Keratinocyte (primary cell): ENCODE measurements around the gene S1PR2. TPM values are rescaled to one million over a fixed set of nuclear protein-coding genes. Genes with fewer than 3 reads are reported as not detected.

Source experiments
- DNase-seq: peaks from one replicate; pipeline ENCODE4 v3.0.0-alpha.2; 2011; ENCODE audit warnings: low read depth, missing footprints, low spot score
- FAIRE-seq: peaks from 2 replicates; lab custom pipeline; 2011; peaks lifted over from hg19 to GRCh38; lab: Jason Lieb, UNC
- H2AFZ ChIP-seq: 2 replicates; pipeline ENCODE4 v1.6.0; 2012; ENCODE audit warnings: low read length, control low read depth, inconsistent platforms; ENCODE audit not compliant: control insufficient read depth
- H3K27ac ChIP-seq: 2 replicates; pipeline ENCODE4 v1.5.1; 2011; ENCODE audit warnings: low read length; ENCODE audit not compliant: control insufficient read depth, insufficient read depth
- H3K27me3 ChIP-seq: 3 replicates; pipeline ENCODE4 v1.6.0; 2011; ENCODE audit warnings: low read length; ENCODE audit not compliant: control insufficient read depth, insufficient read depth; ENCODE audit errors: extremely low read depth
- H3K36me3 ChIP-seq, 2 experiments: 2 replicates in 1 of 2; 3 replicates in 1 of 2; pipeline ENCODE4 v1.5.1; 2011; ENCODE audit warnings: low read length in 2 of 2, mild to moderate bottlenecking in 1 of 2; ENCODE audit not compliant: control insufficient read depth in 2 of 2, insufficient read depth in 2 of 2; ENCODE audit errors: extremely low read depth in 1 of 2
- H3K4me1 ChIP-seq: 3 replicates; pipeline ENCODE4 v1.5.1; 2011; ENCODE audit warnings: low read length; ENCODE audit not compliant: control insufficient read depth, insufficient read depth; ENCODE audit errors: extremely low read depth
- H3K4me2 ChIP-seq: 3 replicates; pipeline ENCODE4 v1.6.0; 2011; ENCODE audit warnings: low read depth, low read length; ENCODE audit not compliant: control insufficient read depth, insufficient read depth; ENCODE audit errors: extremely low read depth
- H3K4me3 ChIP-seq, 3 experiments: fragments of 200-600 bp in 1 of 3; sonication (generic) in 1 of 3; 2 replicates in 2 of 3; 3 replicates in 1 of 3; pipeline ENCODE4 v1.5.1; 2011 to 2016; ENCODE audit warnings: low read length in 3 of 3, mild to moderate bottlenecking in 3 of 3, control low read depth in 2 of 3, inconsistent platforms in 1 of 3, low read depth in 1 of 3, mixed read lengths in 1 of 3, mixed run types in 1 of 3, moderate library complexity in 1 of 3; ENCODE audit not compliant: control insufficient read depth in 2 of 3, insufficient read depth in 2 of 3; ENCODE audit errors: extremely low read depth in 1 of 3
- H3K79me2 ChIP-seq: 2 replicates; pipeline ENCODE4 v1.6.0; 2012; ENCODE audit warnings: low read length; ENCODE audit not compliant: control insufficient read depth, insufficient read depth
- H3K9ac ChIP-seq: 3 replicates; pipeline ENCODE4 v1.6.0; 2011; ENCODE audit warnings: low read length; ENCODE audit not compliant: control insufficient read depth, insufficient read depth; ENCODE audit errors: extremely low read depth
- H3K9me1 ChIP-seq: 3 replicates; pipeline ENCODE4 v1.6.0; 2011; ENCODE audit warnings: low read length; ENCODE audit not compliant: control insufficient read depth, insufficient read depth; ENCODE audit errors: extremely low read depth
- H3K9me3 ChIP-seq: 2 replicates; pipeline ENCODE4 v1.5.1; 2012; ENCODE audit warnings: low read depth, low read length; ENCODE audit not compliant: control insufficient read depth
- H4K20me1 ChIP-seq: 3 replicates; pipeline ENCODE4 v1.6.0; 2011; ENCODE audit warnings: low read length; ENCODE audit not compliant: control insufficient read depth, insufficient read depth; ENCODE audit errors: extremely low read depth
- EZH2 ChIP-seq: IDR thresholded peaks from one replicate; pipeline ENCODE4 v1.6.1; 2012; ENCODE audit warnings: inconsistent platforms, mild to moderate bottlenecking, low read length, moderate library complexity
- dilution Hi-C: fragments of 300-500 bp; cut with MboI; formaldehyde crosslinking; loops from one replicate; pipeline ENCODE4 v1.7.0; 2020; ENCODE audit warnings: low sequenced_read_pairs; ENCODE audit not compliant: extremely low pct_ligation_motif_present
- polyA plus RNA-seq, 5 experiments: library from polyadenylated mRNA; depleted of rRNA in 3 of 5; stranded (reverse) in 3 of 5; stranded (forward) in 1 of 5; unstranded in 1 of 5; fragments of >200 nt; gene quantifications; 1 replicate in 1 of 5; 2 replicates in 3 of 5; 3 replicates in 1 of 5; pipeline versions ENCODE4 v1.2.1 to v1.2.3, GENCODE V29; 2011 to 2012; ENCODE audit warnings: missing spikeins in 2 of 5, low read depth in 1 of 5, low replicate concordance in 1 of 5
- TF ChIP-seq, protein P1 (sequence below), 3 experiments: IDR thresholded peaks in 1 of 3; conservative IDR thresholded peaks in 1 of 3; optimal IDR thresholded peaks in 1 of 3; 2 replicates in 2 of 3; 3 replicates in 1 of 3; pipeline versions ENCODE3 to v1.5.1; 2011; ENCODE audit warnings: low read length in 3 of 3, mild to moderate bottlenecking in 3 of 3, moderate library complexity in 2 of 3, control low read depth in 1 of 3, inconsistent platforms in 1 of 3; ENCODE audit not compliant: insufficient read depth in 2 of 3; ENCODE audit errors: extremely low read depth in 1 of 3

S1PR2 gene
- polyA plus RNA-seq, 1 donor (not counting 4 experiments of a cell fraction or from before 2014, with no cell fraction given): 1.6 TPM

DNA sequence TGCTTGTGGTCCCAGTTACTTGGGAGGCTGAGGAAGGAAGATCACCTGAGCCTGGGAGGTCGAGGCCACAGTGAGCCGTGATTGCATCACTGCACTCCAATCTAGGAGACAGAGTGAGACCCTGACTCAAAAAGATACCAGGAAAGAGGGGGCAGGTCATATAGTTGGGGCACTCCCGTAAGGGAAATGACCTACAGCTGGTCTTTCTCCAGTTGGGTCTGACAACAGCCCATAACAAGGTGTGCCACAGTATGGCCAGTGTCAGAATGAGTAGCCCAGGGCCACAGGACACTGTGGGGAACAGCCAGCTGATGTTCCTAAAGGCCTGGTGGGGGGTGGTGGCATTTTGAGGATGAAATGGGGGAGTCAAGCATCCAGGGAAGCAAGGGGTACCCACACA, 47.2 kb downstream of the S1PR2 start:
- Histone ChIP-seq H3K9me3 (no peaks in the 10 kb centered on the region), H3K9ac (no peak overlapping the region), H3K4me2 (no peak overlapping the region), H4K20me1 (peaks cover 21% of the 10 kb centered on the region), H3K27ac (no peak overlapping the region), H2AFZ (no peak overlapping the region), H3K36me3 (peaks cover 17 to 24% of the 10 kb centered on the region in 2 experiments), H3K4me1 (peaks cover 3% of the 10 kb centered on the region), H3K79me2 (peaks cover 64% of the 10 kb centered on the region), H3K9me1 (no peaks in the 10 kb centered on the region), H3K4me3 (no peak overlapping the region), H3K27me3 (no peaks in the 10 kb centered on the region)
- dilution Hi-C loops: no loop called here
- FAIRE-seq (no peak), DNase-seq (no peak)
- TF ChIP-seq, protein P1, sequence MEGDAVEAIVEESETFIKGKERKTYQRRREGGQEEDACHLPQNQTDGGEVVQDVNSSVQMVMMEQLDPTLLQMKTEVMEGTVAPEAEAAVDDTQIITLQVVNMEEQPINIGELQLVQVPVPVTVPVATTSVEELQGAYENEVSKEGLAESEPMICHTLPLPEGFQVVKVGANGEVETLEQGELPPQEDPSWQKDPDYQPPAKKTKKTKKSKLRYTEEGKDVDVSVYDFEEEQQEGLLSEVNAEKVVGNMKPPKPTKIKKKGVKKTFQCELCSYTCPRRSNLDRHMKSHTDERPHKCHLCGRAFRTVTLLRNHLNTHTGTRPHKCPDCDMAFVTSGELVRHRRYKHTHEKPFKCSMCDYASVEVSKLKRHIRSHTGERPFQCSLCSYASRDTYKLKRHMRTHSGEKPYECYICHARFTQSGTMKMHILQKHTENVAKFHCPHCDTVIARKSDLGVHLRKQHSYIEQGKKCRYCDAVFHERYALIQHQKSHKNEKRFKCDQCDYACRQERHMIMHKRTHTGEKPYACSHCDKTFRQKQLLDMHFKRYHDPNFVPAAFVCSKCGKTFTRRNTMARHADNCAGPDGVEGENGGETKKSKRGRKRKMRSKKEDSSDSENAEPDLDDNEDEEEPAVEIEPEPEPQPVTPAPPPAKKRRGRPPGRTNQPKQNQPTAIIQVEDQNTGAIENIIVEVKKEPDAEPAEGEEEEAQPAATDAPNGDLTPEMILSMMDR (optimal IDR thresholded peaks at IDR 0.05 in 1 of 3, IDR thresholded peaks at IDR 0.05 in 1 of 3, conservative IDR thresholded peaks at IDR 0.05 in 1 of 3; ENCODE audit: extremely low read depth in 1 of 3, insufficient read depth in 2 of 3, low read length in 3 of 3): no peak
- TF ChIP-seq EZH2: no peak

GRCh38 chr19:10182847-10183246, 48.3 kb downstream of the S1PR2 start:
- Histone ChIP-seq H3K79me2 (peaks cover 53% of the 10 kb centered on the region), H3K4me1 (peaks cover 3% of the 10 kb centered on the region), H3K9me1 (no peaks in the 10 kb centered on the region), H3K27me3 (no peaks in the 10 kb centered on the region), H3K4me3 (no peak overlapping the region), H3K4me2 (no peak overlapping the region), H3K9ac (no peak overlapping the region), H4K20me1 (peaks cover 16% of the 10 kb centered on the region), H3K27ac (no peak overlapping the region), H2AFZ (no peak overlapping the region), H3K9me3 (no peaks in the 10 kb centered on the region), H3K36me3 (peaks cover 17% of the 10 kb centered on the region in 2 experiments)
- DNase-seq (no peak), FAIRE-seq (no peak)
- dilution Hi-C loops: no loop called here
- TF ChIP-seq, protein P1 (optimal IDR thresholded peaks at IDR 0.05 in 1 of 3, IDR thresholded peaks at IDR 0.05 in 1 of 3, conservative IDR thresholded peaks at IDR 0.05 in 1 of 3; ENCODE audit: extremely low read depth in 1 of 3, insufficient read depth in 2 of 3, low read length in 3 of 3): no peak
- no peak for TF ChIP-seq EZH2
